Measurements from ENCODE around the gene LIG1.

LIG1 gene

DNA sequence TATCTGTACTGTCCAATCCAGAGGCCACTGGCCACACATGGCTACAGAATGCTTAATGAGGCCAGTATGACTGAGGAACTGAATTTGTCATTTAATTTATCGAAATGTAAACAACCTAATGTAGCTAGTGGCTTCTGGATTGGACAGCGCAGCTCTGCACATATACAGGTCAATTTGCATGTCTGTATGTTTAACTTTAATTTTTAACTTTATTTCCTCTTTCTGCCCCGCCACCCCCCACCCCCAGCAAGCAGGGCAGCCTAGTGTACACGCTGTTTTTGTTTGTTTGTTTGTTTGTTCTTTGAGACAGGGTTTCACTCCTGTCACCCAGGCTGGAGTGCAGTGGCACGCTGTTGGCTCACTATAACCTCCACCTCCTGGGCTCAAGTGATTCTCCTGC is 15.9 kb upstream of the LIG1 start:
- H3K27ac ChIP-seq = no peak overlapping the region
- no peaks in the 10 kb centered on the region for H3K4me1 ChIP-seq (ENCODE audit: low read depth, poor library complexity, severe bottlenecking)
- no peak overlapping the region for H3K4me2 ChIP-seq
- no peak overlapping the region for H3K4me3 ChIP-seq (IDR thresholded peaks at IDR 0.05; ENCODE audit: insufficient read depth, low read depth, low read length)
- TF ChIP-seq, protein P1, sequence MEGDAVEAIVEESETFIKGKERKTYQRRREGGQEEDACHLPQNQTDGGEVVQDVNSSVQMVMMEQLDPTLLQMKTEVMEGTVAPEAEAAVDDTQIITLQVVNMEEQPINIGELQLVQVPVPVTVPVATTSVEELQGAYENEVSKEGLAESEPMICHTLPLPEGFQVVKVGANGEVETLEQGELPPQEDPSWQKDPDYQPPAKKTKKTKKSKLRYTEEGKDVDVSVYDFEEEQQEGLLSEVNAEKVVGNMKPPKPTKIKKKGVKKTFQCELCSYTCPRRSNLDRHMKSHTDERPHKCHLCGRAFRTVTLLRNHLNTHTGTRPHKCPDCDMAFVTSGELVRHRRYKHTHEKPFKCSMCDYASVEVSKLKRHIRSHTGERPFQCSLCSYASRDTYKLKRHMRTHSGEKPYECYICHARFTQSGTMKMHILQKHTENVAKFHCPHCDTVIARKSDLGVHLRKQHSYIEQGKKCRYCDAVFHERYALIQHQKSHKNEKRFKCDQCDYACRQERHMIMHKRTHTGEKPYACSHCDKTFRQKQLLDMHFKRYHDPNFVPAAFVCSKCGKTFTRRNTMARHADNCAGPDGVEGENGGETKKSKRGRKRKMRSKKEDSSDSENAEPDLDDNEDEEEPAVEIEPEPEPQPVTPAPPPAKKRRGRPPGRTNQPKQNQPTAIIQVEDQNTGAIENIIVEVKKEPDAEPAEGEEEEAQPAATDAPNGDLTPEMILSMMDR (conservative IDR thresholded peaks at IDR 0.05; ENCODE audit: low read depth, low read length) = no peak
- H3K79me2 ChIP-seq (ENCODE audit: insufficient read depth, low read depth) = no peaks in the 10 kb centered on the region
- H3K9ac ChIP-seq = no peak overlapping the region
- H2AFZ ChIP-seq (ENCODE audit: low read depth) = no peak overlapping the region
- H3K36me3 ChIP-seq (ENCODE audit: insufficient read depth) = no peaks in the 10 kb centered on the region
- no peaks in the 10 kb centered on the region for H4K20me1 ChIP-seq (ENCODE audit: insufficient read depth)
- no peaks in the 10 kb centered on the region for H3K27me3 ChIP-seq (ENCODE audit: insufficient read depth, low read depth)

- no peaks in the 10 kb centered on the region for H3K79me2 ChIP-seq (ENCODE audit: insufficient read depth, low read depth)
- TF ChIP-seq, protein P1 (conservative IDR thresholded peaks at IDR 0.05; ENCODE audit: low read depth, low read length) = no peak
- H4K20me1 ChIP-seq (ENCODE audit: insufficient read depth) = no peaks in the 10 kb centered on the region
- no peak overlapping the region for H3K4me3 ChIP-seq (IDR thresholded peaks at IDR 0.05; ENCODE audit: insufficient read depth, low read depth, low read length)
- no peak overlapping the region for H3K4me2 ChIP-seq
- H2AFZ ChIP-seq (ENCODE audit: low read depth) = no peak overlapping the region
- H3K4me1 ChIP-seq (ENCODE audit: low read depth, poor library complexity, severe bottlenecking) = no peaks in the 10 kb centered on the region
- H3K27ac ChIP-seq = no peak overlapping the region
- no peak overlapping the region for H3K9ac ChIP-seq
- H3K36me3 ChIP-seq (ENCODE audit: insufficient read depth) = no peaks in the 10 kb centered on the region
- H3K27me3 ChIP-seq (ENCODE audit: insufficient read depth, low read depth) = no peaks in the 10 kb centered on the region
Measured at GRCh38 chr19:48183356-48183755, 13.2 kb upstream of the LIG1 start.

GRCh38 chr19:48182434-48182833 is 12.3 kb upstream of the LIG1 start:
- TF ChIP-seq, protein P1 (conservative IDR thresholded peaks at IDR 0.05; ENCODE audit: low read depth, low read length) = no peak
- H3K4me1 ChIP-seq (ENCODE audit: low read depth, poor library complexity, severe bottlenecking) = no peaks in the 10 kb centered on the region
- H3K79me2 ChIP-seq (ENCODE audit: insufficient read depth, low read depth) = no peaks in the 10 kb centered on the region
- no peaks in the 10 kb centered on the region for H3K27me3 ChIP-seq (ENCODE audit: insufficient read depth, low read depth)
- H3K9ac ChIP-seq = no peak overlapping the region
- no peak overlapping the region for H3K27ac ChIP-seq
- no peak overlapping the region for H2AFZ ChIP-seq (ENCODE audit: low read depth)
- no peak overlapping the region for H3K4me2 ChIP-seq
- H3K4me3 ChIP-seq (IDR thresholded peaks at IDR 0.05; ENCODE audit: insufficient read depth, low read depth, low read length) = no peak overlapping the region
- H3K36me3 ChIP-seq (ENCODE audit: insufficient read depth) = no peaks in the 10 kb centered on the region
- H4K20me1 ChIP-seq (ENCODE audit: insufficient read depth) = no peaks in the 10 kb centered on the region

- no peak overlapping the region for H3K9ac ChIP-seq
Measured at GRCh38 chr19:48181505-48181904, 11.4 kb upstream of the LIG1 start.

More at GRCh38 chr19:48181505-48181904, 11.4 kb upstream of the LIG1 start:
- Histone ChIP-seq H3K27me3 (ENCODE audit: insufficient read depth, low read depth) (no peaks in the 10 kb centered on the region), H3K4me1 (ENCODE audit: low read depth, poor library complexity, severe bottlenecking) (no peaks in the 10 kb centered on the region), H3K27ac (no peak overlapping the region), H3K79me2 (ENCODE audit: insufficient read depth, low read depth) (no peaks in the 10 kb centered on the region), H4K20me1 (ENCODE audit: insufficient read depth) (no peaks in the 10 kb centered on the region), H3K4me2 (no peak overlapping the region), H3K4me3 (IDR thresholded peaks at IDR 0.05; ENCODE audit: insufficient read depth, low read depth, low read length) (no peak overlapping the region), H3K36me3 (ENCODE audit: insufficient read depth) (no peaks in the 10 kb centered on the region), H2AFZ (ENCODE audit: low read depth) (no peak overlapping the region)
- TF ChIP-seq, protein P1 (conservative IDR thresholded peaks at IDR 0.05; ENCODE audit: low read depth, low read length) = no peak
